ENCODE results near the gene LRRIQ4.
A peak's percentile ranks its signal among the peaks of the same experiment; 100 is the strongest.

The LRRIQ4 gene

DNA sequence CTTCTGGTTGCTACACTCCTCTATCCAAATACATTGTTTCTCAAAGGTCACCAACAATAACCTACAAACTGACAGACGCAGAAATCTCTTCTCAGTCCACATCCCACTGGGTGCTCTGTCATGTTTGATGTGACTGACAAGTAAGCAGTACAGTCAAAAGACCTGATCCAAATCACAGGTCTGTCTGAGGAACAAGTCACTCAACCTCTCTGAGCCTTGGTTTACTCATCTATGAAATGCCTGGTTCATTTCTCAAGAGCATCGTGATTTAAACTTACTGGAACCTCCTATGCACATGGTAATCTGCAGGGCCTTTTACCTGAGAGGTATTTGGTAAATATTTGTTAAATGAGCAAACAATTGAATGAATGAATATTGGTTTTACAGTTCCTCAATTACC lies 51.6 kb downstream of the LRRIQ4 start:
- TF ChIP-seq, protein P1, sequence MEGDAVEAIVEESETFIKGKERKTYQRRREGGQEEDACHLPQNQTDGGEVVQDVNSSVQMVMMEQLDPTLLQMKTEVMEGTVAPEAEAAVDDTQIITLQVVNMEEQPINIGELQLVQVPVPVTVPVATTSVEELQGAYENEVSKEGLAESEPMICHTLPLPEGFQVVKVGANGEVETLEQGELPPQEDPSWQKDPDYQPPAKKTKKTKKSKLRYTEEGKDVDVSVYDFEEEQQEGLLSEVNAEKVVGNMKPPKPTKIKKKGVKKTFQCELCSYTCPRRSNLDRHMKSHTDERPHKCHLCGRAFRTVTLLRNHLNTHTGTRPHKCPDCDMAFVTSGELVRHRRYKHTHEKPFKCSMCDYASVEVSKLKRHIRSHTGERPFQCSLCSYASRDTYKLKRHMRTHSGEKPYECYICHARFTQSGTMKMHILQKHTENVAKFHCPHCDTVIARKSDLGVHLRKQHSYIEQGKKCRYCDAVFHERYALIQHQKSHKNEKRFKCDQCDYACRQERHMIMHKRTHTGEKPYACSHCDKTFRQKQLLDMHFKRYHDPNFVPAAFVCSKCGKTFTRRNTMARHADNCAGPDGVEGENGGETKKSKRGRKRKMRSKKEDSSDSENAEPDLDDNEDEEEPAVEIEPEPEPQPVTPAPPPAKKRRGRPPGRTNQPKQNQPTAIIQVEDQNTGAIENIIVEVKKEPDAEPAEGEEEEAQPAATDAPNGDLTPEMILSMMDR (IDR thresholded peaks at IDR 0.05; ENCODE audit: low read length), result no peak
- no peak for TF ChIP-seq EZH2 (IDR thresholded peaks at IDR 0.05; ENCODE audit: borderline replicate concordance, low read length)
- no peaks in the 10 kb centered on the region for H3K27me3 ChIP-seq (ENCODE audit: insufficient read depth, low read length)
- H3F3A ChIP-seq (ENCODE audit: insufficient read depth, low read length), result 0 out of 2 replicates have a peak, but pooled peaks cover 5% of the 10 kb centered on the region
- H3K4me3 ChIP-seq (ENCODE audit: low read depth, low read length, poor library complexity, severe bottlenecking), result no peak overlapping the region
- no peaks in the 10 kb centered on the region for H3K36me3 ChIP-seq (ENCODE audit: insufficient read depth, low read length)
- H3K27ac ChIP-seq (ENCODE audit: low read depth, low read length, poor library complexity, severe bottlenecking), result peak overlapping the region; percentile 83
- H3K4me1 ChIP-seq (ENCODE audit: insufficient read depth, low read length, severe bottlenecking), result peaks cover 39% of the 10 kb centered on the region
- H4K20me1 ChIP-seq (ENCODE audit: insufficient read depth, low read length), result no peaks in the 10 kb centered on the region
- peak overlapping the region; percentile 12; the same call in 1 of the 2 replicates for H3K9ac ChIP-seq (ENCODE audit: low read length)
- H3K9me2 ChIP-seq (ENCODE audit: low read depth, low read length), result no peaks in the 10 kb centered on the region
- H3K4me2 ChIP-seq (ENCODE audit: low read length), result peak overlapping the region; percentile 5; the same call in 1 of the 2 replicates
- H3K79me2 ChIP-seq (ENCODE audit: insufficient read depth, low read length), result no peaks in the 10 kb centered on the region
- H2AFZ ChIP-seq (ENCODE audit: low read length), result 0 out of 2 replicates have a peak overlapping the region, but pooled peaks have one; percentile 0
- no peaks in the 10 kb centered on the region for H3K9me3 ChIP-seq (ENCODE audit: low read length)

DNA sequence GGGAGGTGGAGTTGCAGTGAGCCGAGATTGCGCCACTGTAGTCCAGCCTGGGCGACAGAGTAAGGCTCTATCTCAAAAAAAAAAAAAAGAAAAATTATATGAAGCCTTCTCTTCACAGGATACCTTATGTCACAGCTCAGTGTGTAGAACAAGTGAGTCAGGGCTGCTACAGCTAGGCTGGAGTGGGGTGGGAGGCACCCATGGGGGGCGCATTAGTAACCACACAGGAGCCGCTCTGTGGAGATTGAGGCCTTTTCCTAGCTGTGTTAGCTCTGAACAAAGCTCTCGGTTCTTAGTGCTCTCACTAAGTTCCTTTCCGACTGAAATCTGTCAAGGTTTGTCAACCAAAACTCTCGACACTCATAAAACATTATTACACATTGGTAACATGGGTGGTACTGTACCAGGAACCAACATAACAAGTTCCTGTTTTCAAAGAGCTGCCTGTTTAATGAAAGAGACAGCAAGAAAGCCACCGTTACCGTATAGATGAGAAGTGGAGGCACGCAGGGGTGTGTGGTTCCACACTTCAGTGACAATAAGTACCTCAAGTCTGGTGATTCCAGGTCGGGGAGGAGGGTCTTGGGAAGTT lies 52.6 kb downstream of the LRRIQ4 start:
- Histone ChIP-seq H3K4me1 (ENCODE audit: insufficient read depth, low read length, severe bottlenecking) (peaks cover 39% of the 10 kb centered on the region), H2AFZ (ENCODE audit: low read length) (peak overlapping the region; percentile 76)

DNA sequence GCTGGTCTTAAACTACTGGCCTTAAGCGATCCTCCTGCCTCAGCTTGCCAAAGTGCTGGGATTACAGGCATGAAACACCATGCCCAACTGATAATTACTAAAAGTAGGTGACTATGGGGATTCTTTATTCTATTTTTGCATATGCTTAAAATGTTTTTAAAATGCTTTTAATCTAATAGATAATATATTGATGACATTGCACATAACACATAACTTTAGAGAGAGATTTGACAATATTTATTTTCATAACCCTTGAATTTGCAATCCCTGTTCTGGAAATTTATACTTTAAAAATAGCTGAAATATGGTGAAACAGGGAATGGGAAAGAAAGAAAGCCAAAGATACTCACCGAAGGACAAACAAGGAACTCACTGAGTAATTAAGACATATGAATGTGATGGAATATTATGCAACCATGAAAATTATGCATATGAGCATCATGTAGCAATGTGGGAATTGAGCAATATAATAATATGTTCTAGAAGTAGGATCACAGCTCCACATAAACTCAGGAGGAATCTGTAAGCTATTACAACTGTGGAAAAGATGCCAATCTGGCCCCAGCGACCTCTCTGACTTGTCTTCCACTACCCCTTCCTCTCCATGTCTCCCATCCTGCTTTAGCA lies 55.0 kb downstream of the LRRIQ4 start:
- no peaks in the 10 kb centered on the region for H3K9me3 ChIP-seq (ENCODE audit: low read length)
- peaks cover 30% of the 10 kb centered on the region for H3K4me1 ChIP-seq (ENCODE audit: insufficient read depth, low read length, severe bottlenecking)
- no peak overlapping the region for H2AFZ ChIP-seq (ENCODE audit: low read length)
- TF ChIP-seq EZH2 (IDR thresholded peaks at IDR 0.05; ENCODE audit: borderline replicate concordance, low read length), result no peak
- TF ChIP-seq, protein P1 (IDR thresholded peaks at IDR 0.05; ENCODE audit: low read length), result no peak
- H3K79me2 ChIP-seq (ENCODE audit: insufficient read depth, low read length), result no peaks in the 10 kb centered on the region
- H4K20me1 ChIP-seq (ENCODE audit: insufficient read depth, low read length), result no peaks in the 10 kb centered on the region
- no peaks in the 10 kb centered on the region for H3K9me2 ChIP-seq (ENCODE audit: low read depth, low read length)
- H3K36me3 ChIP-seq (ENCODE audit: insufficient read depth, low read length), result no peaks in the 10 kb centered on the region
- no peak overlapping the region for H3K9ac ChIP-seq (ENCODE audit: low read length)
- H3F3A ChIP-seq (ENCODE audit: insufficient read depth, low read length), result 0 out of 2 replicates have a peak, but pooled peaks cover 5% of the 10 kb centered on the region
- no peak overlapping the region for H3K27ac ChIP-seq (ENCODE audit: low read depth, low read length, poor library complexity, severe bottlenecking)
- no peak overlapping the region for H3K4me3 ChIP-seq (ENCODE audit: low read depth, low read length, poor library complexity, severe bottlenecking)
- no peaks in the 10 kb centered on the region for H3K27me3 ChIP-seq (ENCODE audit: insufficient read depth, low read length)
- H3K4me2 ChIP-seq (ENCODE audit: low read length), result no peak overlapping the region

More for the DNA sequence above, 52.6 kb downstream of the LRRIQ4 start:
- TF ChIP-seq EZH2 (IDR thresholded peaks at IDR 0.05; ENCODE audit: borderline replicate concordance, low read length), result no peak
- TF ChIP-seq, protein P1 (IDR thresholded peaks at IDR 0.05; ENCODE audit: low read length), result peak; percentile 54
- no peaks in the 10 kb centered on the region for H3K79me2 ChIP-seq (ENCODE audit: insufficient read depth, low read length)
- H3K4me3 ChIP-seq (ENCODE audit: low read depth, low read length, poor library complexity, severe bottlenecking), result peak overlapping the region; percentile 22
- H3K9me2 ChIP-seq (ENCODE audit: low read depth, low read length), result no peaks in the 10 kb centered on the region
- 0 out of 2 replicates have a peak, but pooled peaks cover 5% of the 10 kb centered on the region for H3F3A ChIP-seq (ENCODE audit: insufficient read depth, low read length)
- no peaks in the 10 kb centered on the region for H4K20me1 ChIP-seq (ENCODE audit: insufficient read depth, low read length)
- H3K9ac ChIP-seq (ENCODE audit: low read length), result peak overlapping the region; percentile 36
- peak overlapping the region; percentile 57 for H3K4me2 ChIP-seq (ENCODE audit: low read length)
- peak overlapping the region; percentile 83 for H3K27ac ChIP-seq (ENCODE audit: low read depth, low read length, poor library complexity, severe bottlenecking)
- no peaks in the 10 kb centered on the region for H3K9me3 ChIP-seq (ENCODE audit: low read length)
- no peaks in the 10 kb centered on the region for H3K27me3 ChIP-seq (ENCODE audit: insufficient read depth, low read length)
- no peaks in the 10 kb centered on the region for H3K36me3 ChIP-seq (ENCODE audit: insufficient read depth, low read length)

Data from OCI-LY1 (cell line).